Measurements from ENCODE around the gene PKDCC.
"Not testable (repeated sequence)": the region's sequence is repeated elsewhere in the genome, so short reads cannot be mapped to it uniquely, and the experiment has no call there.

PKDCC gene

GRCh38 chr2:42030200-42030759 lies 17.5 kb upstream of the PKDCC start:
- DNase-seq (ENCODE audit: low read depth in 2 of 2) = no peak

GRCh38 chr2:42030829-42031228 lies 17.0 kb upstream of the PKDCC start:
- DNase-seq (ENCODE audit: low read depth in 2 of 2) = no peak

- DNase-seq (ENCODE audit: low read depth in 2 of 2) = no peak
These were observed 16.3 kb upstream of the PKDCC start for GRCh38 chr2:42031281-42032223.

- DNase-seq (ENCODE audit: low read depth in 2 of 2) = no peak
These were observed 15.6 kb upstream of the PKDCC start for GRCh38 chr2:42032224-42032620.

GRCh38 chr2:42032745-42033144 lies 15.1 kb upstream of the PKDCC start:
- DNase-seq (ENCODE audit: low read depth in 2 of 2) = no peak

GRCh38 chr2:42034096-42034495 lies 13.7 kb upstream of the PKDCC start:
- DNase-seq (ENCODE audit: low read depth in 2 of 2) = not testable (repeated sequence)

- no peak for DNase-seq (ENCODE audit: low read depth in 2 of 2)
These were observed 12.6 kb upstream of the PKDCC start for GRCh38 chr2:42035241-42035640.

GRCh38 chr2:42036413-42036812 lies 11.4 kb upstream of the PKDCC start:
- no peak for DNase-seq (ENCODE audit: low read depth in 2 of 2)

GRCh38 chr2:42036940-42037339 lies 10.9 kb upstream of the PKDCC start:
- no peak for DNase-seq (ENCODE audit: low read depth in 2 of 2)

GRCh38 chr2:42040643-42041278 lies 7.1 kb upstream of the PKDCC start:
- no peak for DNase-seq (ENCODE audit: low read depth in 2 of 2)

- DNase-seq (ENCODE audit: low read depth in 2 of 2) = no peak
These were observed 6.3 kb upstream of the PKDCC start for GRCh38 chr2:42041377-42042127.

- DNase-seq (ENCODE audit: low read depth in 2 of 2) = no peak
These were observed 5.0 kb upstream of the PKDCC start for GRCh38 chr2:42042631-42043355.

- DNase-seq (ENCODE audit: low read depth in 2 of 2) = no peak
These were observed 3.9 kb upstream of the PKDCC start for GRCh38 chr2:42043789-42044394.

GRCh38 chr2:42044939-42045338 lies 2.9 kb upstream of the PKDCC start:
- DNase-seq (ENCODE audit: low read depth in 2 of 2) = no peak

GRCh38 chr2:42045352-42045751 lies 2.5 kb upstream of the PKDCC start:
- DNase-seq (ENCODE audit: low read depth in 2 of 2) = no peak

- no peak for DNase-seq (ENCODE audit: low read depth in 2 of 2)
These were observed 1.7 kb upstream of the PKDCC start for GRCh38 chr2:42045848-42046748.

- DNase-seq (ENCODE audit: low read depth in 2 of 2) = no peak
These were observed 868 bp upstream of the PKDCC start for GRCh38 chr2:42046819-42047487.

- DNase-seq (ENCODE audit: low read depth in 2 of 2) = no peak
These were observed 739 bp downstream of the PKDCC start for GRCh38 chr2:42048299-42049220.

Data from stimulated activated CD4-positive, alpha-beta T cell treated with anti-CD3 and anti-CD28 coated beads, Interleukin-1b, Interleukin-23, amount 100 ng/mL, for 4 hours (primary cell).